Transverse colon (tissue), 3 donors: Measurements from ENCODE around the gene TRIP11.

Source experiments
- CTCF ChIP-seq, 5 experiments: fragments of 200-600 bp in 3 of 5; fragments of 450-650 bp in 2 of 5; sonication (generic) in 3 of 5; IDR thresholded peaks; 1 replicate in 2 of 5; 2 replicates in 3 of 5; pipeline ENCODE4 v1.5.1; 2016 to 2017; ENCODE audit warnings: antibody characterized with exemption in 5 of 5, inconsistent platforms in 3 of 5, mild to moderate bottlenecking in 2 of 5, moderate library complexity in 1 of 5
- EP300 ChIP-seq: sonication (generic); formaldehyde crosslinking; IDR thresholded peaks from one replicate; pipeline ENCODE4 v1.6.1; 2017; ENCODE audit warnings: antibody characterized with exemption, low read depth
- POLR2A ChIP-seq: fragments of 450-650 bp; IDR thresholded peaks from one replicate; pipeline ENCODE4 v1.6.1; 2016; ENCODE audit warnings: antibody characterized with exemption, mild to moderate bottlenecking, moderate library complexity

GRCh38 chr14:91942946-91943345, 96.9 kb downstream of the TRIP11 start:
- TF ChIP-seq POLR2A (no peak), CTCF (IDR thresholded peaks at IDR 0.05) (no peak), EP300 (no peak)
